ENCODE results near the gene TBL2.
"Not testable (repeated sequence)": the region's sequence is repeated elsewhere in the genome, so short reads cannot be mapped to it uniquely, and the experiment has no call there.

TBL2 gene

GRCh38 chr7:73578342-73579128, at the start of gene TBL2:
Gene TBL2 (minus strand): TSS chr7:73578579. CDS start chr7:73578549, 30 bp downstream.
- peak within 1 kb of the TSS; percentile 96 for H3K27ac Mint-ChIP-seq
- H3K27me3 Mint-ChIP-seq (ENCODE audit: low read depth) = no peaks in the 10 kb centered on the region
- no peaks in the 10 kb centered on the region for H3K9me3 Mint-ChIP-seq
- peak within 1 kb of the TSS; percentile 94 for H3K4me3 Mint-ChIP-seq
- H3K36me3 Mint-ChIP-seq (ENCODE audit: low read depth) = peaks cover 14% of the 10 kb centered on the region
- peaks cover 23% of the 10 kb centered on the region for H3K4me1 Mint-ChIP-seq (ENCODE audit: low read depth)

- H3K36me3 Mint-ChIP-seq (ENCODE audit: low read depth) = no peaks in the 10 kb centered on the region
- peaks cover 66% of the 10 kb centered on the region for H3K27me3 Mint-ChIP-seq (ENCODE audit: low read depth)
Measured at GRCh38 chr7:73626814-73627213, 48.4 kb upstream of the TBL2 start.

DNA sequence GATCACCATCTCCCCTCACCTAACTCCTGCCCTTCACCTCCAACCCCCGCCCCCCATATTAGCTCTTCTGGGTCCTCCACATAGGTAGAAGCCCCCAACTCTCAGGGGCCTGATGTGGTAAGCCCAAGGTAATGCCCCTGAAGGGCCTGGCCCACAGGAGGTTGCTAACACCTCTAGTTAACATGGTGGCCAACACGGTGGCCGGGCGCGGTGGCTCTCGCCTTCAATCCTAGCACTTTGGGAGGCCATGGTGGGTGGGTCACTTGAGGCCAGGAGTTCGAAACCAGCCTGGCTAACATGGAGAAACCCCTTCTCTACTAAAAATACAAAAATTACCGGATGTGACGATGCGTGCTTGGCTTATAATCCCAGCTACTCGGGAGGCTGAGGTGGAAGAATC, 46.9 kb upstream of the TBL2 start:
- Mint-ChIP-seq H3K36me3 (ENCODE audit: low read depth) (no peaks in the 10 kb centered on the region), H3K27ac (no peak overlapping the region), H3K4me1 (ENCODE audit: low read depth) (no peaks in the 10 kb centered on the region), H3K9me3 (no peaks in the 10 kb centered on the region), H3K27me3 (ENCODE audit: low read depth) (peaks cover 69% of the 10 kb centered on the region), H3K4me3 (no peak overlapping the region)

More at GRCh38 chr7:73626814-73627213, 48.4 kb upstream of the TBL2 start:
- no peak overlapping the region for H3K27ac Mint-ChIP-seq
- H3K9me3 Mint-ChIP-seq = no peaks in the 10 kb centered on the region
- no peak overlapping the region for H3K4me3 Mint-ChIP-seq
- no peaks in the 10 kb centered on the region for H3K4me1 Mint-ChIP-seq (ENCODE audit: low read depth)

GRCh38 chr7:73624669-73625001, 46.3 kb upstream of the TBL2 start:
- Mint-ChIP-seq H3K4me1 (ENCODE audit: low read depth) (no peaks in the 10 kb centered on the region), H3K4me3 (no peak overlapping the region), H3K27me3 (ENCODE audit: low read depth) (peaks cover 76% of the 10 kb centered on the region), H3K36me3 (ENCODE audit: low read depth) (no peaks in the 10 kb centered on the region), H3K27ac (no peak overlapping the region), H3K9me3 (no peaks in the 10 kb centered on the region)

- no peak within 1 kb of the TSS for H3K27ac Mint-ChIP-seq
- no peak within 1 kb of the TSS for H3K4me3 Mint-ChIP-seq
- no peaks in the 10 kb centered on the region for H3K4me1 Mint-ChIP-seq (ENCODE audit: low read depth)
- H3K36me3 Mint-ChIP-seq (ENCODE audit: low read depth) = no peaks in the 10 kb centered on the region
- peaks cover 75% of the 10 kb centered on the region for H3K27me3 Mint-ChIP-seq (ENCODE audit: low read depth)
- no peaks in the 10 kb centered on the region for H3K9me3 Mint-ChIP-seq
Measured at GRCh38 chr7:73623798-73624668, 45.7 kb upstream of the TBL2 start, which contains the start of gene MLXIPL. Gene MLXIPL (minus strand): TSS chr7:73624522. CDS start chr7:73624492, 30 bp downstream.

- Mint-ChIP-seq H3K4me1 (ENCODE audit: low read depth) (no peaks in the 10 kb centered on the region), H3K9me3 (no peaks in the 10 kb centered on the region), H3K27me3 (ENCODE audit: low read depth) (peaks cover 66% of the 10 kb centered on the region), H3K4me3 (no peak overlapping the region), H3K27ac (no peak overlapping the region), H3K36me3 (ENCODE audit: low read depth) (no peaks in the 10 kb centered on the region)
Measured at GRCh38 chr7:73622909-73623797, 44.8 kb upstream of the TBL2 start.

DNA sequence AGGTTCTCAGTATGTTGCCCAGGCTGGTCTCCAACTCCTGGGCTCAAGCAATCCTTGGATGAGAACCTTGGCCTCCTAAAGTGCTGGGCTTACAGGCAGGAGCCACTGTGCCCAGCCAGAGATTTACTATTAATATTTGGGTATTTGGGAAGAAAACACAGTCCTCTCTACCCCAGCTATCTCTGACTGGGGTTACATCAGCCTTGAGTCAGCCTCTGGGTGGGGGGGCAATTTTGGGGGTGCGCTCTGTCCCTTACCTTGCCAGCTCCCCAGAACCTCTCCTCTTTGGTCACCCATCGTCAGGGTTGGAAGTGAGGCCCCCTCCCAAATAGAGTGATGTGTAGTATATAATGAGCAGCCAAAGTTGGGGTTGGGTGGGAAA, 44.1 kb upstream of the TBL2 start:
- Mint-ChIP-seq H3K4me1 (ENCODE audit: low read depth) (no peaks in the 10 kb centered on the region), H3K9me3 (no peaks in the 10 kb centered on the region), H3K4me3 (no peak overlapping the region), H3K36me3 (ENCODE audit: low read depth) (no peaks in the 10 kb centered on the region), H3K27me3 (ENCODE audit: low read depth) (peaks cover 59% of the 10 kb centered on the region), H3K27ac (no peak overlapping the region)

- H3K27me3 Mint-ChIP-seq (ENCODE audit: low read depth) = peaks cover 53% of the 10 kb centered on the region
- no peaks in the 10 kb centered on the region for H3K4me1 Mint-ChIP-seq (ENCODE audit: low read depth)
Measured at GRCh38 chr7:73621168-73622063, 43.0 kb upstream of the TBL2 start.

GRCh38 chr7:73619394-73619793, 41.0 kb upstream of the TBL2 start:
- H3K4me1 Mint-ChIP-seq (ENCODE audit: low read depth); H3K9me3 Mint-ChIP-seq; H3K27ac Mint-ChIP-seq; H3K4me3 Mint-ChIP-seq; H3K36me3 Mint-ChIP-seq (ENCODE audit: low read depth): not testable (repeated sequence)
- peaks cover 35% of the 10 kb centered on the region for H3K27me3 Mint-ChIP-seq (ENCODE audit: low read depth)

More at GRCh38 chr7:73621168-73622063, 43.0 kb upstream of the TBL2 start:
- no peaks in the 10 kb centered on the region for H3K36me3 Mint-ChIP-seq (ENCODE audit: low read depth)
- H3K9me3 Mint-ChIP-seq = no peaks in the 10 kb centered on the region
- no peak overlapping the region for H3K27ac Mint-ChIP-seq
- no peak overlapping the region for H3K4me3 Mint-ChIP-seq

- Mint-ChIP-seq H3K27ac (no peak overlapping the region), H3K4me3 (no peak overlapping the region), H3K36me3 (ENCODE audit: low read depth) (no peaks in the 10 kb centered on the region), H3K27me3 (ENCODE audit: low read depth) (peaks cover 34% of the 10 kb centered on the region), H3K4me1 (ENCODE audit: low read depth) (no peaks in the 10 kb centered on the region), H3K9me3 (no peaks in the 10 kb centered on the region)
Measured at GRCh38 chr7:73618538-73618937, 40.2 kb upstream of the TBL2 start.

DNA sequence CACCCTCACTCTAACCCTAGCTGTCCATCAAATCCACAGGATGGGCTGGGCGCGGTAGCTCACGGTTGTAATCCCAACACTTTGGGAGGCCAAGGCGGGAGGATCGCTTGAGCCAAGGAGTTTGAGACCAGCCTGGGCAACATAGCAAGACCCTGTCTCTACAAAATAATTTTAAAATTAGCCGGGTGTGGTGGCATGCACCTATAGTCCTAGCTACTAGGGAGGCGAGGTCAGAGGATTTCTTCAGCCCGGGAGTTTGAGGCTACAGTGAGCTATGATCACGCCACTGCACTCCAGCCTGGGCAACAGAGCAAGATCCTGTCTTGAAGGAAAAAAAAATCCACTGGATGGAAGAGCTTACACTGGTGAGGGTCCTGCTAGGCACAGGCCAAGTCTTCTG, 39.1 kb upstream of the TBL2 start:
- not testable (repeated sequence) for H3K4me3 Mint-ChIP-seq; H3K36me3 Mint-ChIP-seq (ENCODE audit: low read depth); H3K4me1 Mint-ChIP-seq (ENCODE audit: low read depth); H3K27ac Mint-ChIP-seq; H3K9me3 Mint-ChIP-seq
- peaks cover 32% of the 10 kb centered on the region for H3K27me3 Mint-ChIP-seq (ENCODE audit: low read depth)

DNA sequence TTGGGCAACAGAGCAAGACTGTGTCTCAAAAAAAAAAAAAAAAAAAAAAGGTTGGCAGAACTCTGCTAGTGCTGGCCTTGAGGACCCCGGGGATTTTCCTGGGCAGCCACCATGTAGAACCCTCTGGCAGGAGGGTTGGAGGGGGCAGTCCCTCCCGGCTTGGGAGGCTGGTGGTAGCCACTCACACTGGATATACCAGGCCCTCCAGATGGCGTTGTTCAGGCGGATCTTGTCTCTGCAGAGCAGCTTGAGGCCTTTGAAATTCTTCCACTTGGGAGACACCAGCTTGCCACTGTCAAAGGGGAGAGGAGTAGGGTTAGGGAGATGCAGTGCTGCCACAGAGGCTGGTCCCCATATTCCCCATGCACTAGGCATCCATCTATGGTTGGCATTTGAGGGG, 37.5 kb upstream of the TBL2 start:
- Mint-ChIP-seq H3K9me3 (no peaks in the 10 kb centered on the region), H3K36me3 (ENCODE audit: low read depth) (no peaks in the 10 kb centered on the region), H3K4me1 (ENCODE audit: low read depth) (no peaks in the 10 kb centered on the region), H3K4me3 (no peak overlapping the region), H3K27me3 (ENCODE audit: low read depth) (peaks cover 25% of the 10 kb centered on the region), H3K27ac (no peak overlapping the region)

GRCh38 chr7:73614937-73615336, 36.6 kb upstream of the TBL2 start:
- not testable (repeated sequence) for H3K4me1 Mint-ChIP-seq (ENCODE audit: low read depth); H3K36me3 Mint-ChIP-seq (ENCODE audit: low read depth); H3K9me3 Mint-ChIP-seq; H3K4me3 Mint-ChIP-seq; H3K27ac Mint-ChIP-seq
- H3K27me3 Mint-ChIP-seq (ENCODE audit: low read depth) = peaks cover 28% of the 10 kb centered on the region
